ENCODE results near the gene ATP4A.

GRCh38 chr19:35543280-35544109 is 20.0 kb downstream of the ATP4A start:
- TF ChIP-seq, protein P1, sequence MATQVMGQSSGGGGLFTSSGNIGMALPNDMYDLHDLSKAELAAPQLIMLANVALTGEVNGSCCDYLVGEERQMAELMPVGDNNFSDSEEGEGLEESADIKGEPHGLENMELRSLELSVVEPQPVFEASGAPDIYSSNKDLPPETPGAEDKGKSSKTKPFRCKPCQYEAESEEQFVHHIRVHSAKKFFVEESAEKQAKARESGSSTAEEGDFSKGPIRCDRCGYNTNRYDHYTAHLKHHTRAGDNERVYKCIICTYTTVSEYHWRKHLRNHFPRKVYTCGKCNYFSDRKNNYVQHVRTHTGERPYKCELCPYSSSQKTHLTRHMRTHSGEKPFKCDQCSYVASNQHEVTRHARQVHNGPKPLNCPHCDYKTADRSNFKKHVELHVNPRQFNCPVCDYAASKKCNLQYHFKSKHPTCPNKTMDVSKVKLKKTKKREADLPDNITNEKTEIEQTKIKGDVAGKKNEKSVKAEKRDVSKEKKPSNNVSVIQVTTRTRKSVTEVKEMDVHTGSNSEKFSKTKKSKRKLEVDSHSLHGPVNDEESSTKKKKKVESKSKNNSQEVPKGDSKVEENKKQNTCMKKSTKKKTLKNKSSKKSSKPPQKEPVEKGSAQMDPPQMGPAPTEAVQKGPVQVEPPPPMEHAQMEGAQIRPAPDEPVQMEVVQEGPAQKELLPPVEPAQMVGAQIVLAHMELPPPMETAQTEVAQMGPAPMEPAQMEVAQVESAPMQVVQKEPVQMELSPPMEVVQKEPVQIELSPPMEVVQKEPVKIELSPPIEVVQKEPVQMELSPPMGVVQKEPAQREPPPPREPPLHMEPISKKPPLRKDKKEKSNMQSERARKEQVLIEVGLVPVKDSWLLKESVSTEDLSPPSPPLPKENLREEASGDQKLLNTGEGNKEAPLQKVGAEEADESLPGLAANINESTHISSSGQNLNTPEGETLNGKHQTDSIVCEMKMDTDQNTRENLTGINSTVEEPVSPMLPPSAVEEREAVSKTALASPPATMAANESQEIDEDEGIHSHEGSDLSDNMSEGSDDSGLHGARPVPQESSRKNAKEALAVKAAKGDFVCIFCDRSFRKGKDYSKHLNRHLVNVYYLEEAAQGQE (IDR thresholded peaks at IDR 0.05; ENCODE audit: borderline replicate concordance): no peak
- TF ChIP-seq, protein P1 (CRISPR knock-in tag; IDR thresholded peaks at IDR 0.05; ENCODE audit: low read depth): no peak
- no peak for TF ChIP-seq TAF1 (IDR thresholded peaks at IDR 0.05; ENCODE audit: control insufficient read depth, extremely low read depth, insufficient read depth, low read length, severe bottlenecking)
- TF ChIP-seq GATA2 (CRISPR knock-in tag; IDR thresholded peaks at IDR 0.05): no peak
- TF ChIP-seq EWSR1 (IDR thresholded peaks at IDR 0.05; ENCODE audit: borderline replicate concordance, low read depth, partially characterized antibody): no peak
- no peak for TF ChIP-seq ZBTB7A (IDR thresholded peaks at IDR 0.05; ENCODE audit: borderline replicate concordance, control insufficient read depth, low read depth, low read length)
- TF ChIP-seq SP1 (CRISPR knock-in tag; IDR thresholded peaks at IDR 0.05): no peak
- TF ChIP-seq HLTF (IDR thresholded peaks at IDR 0.05): no peak
- no peak for TF ChIP-seq ZBTB17 (CRISPR knock-in tag; IDR thresholded peaks at IDR 0.05)
- TF ChIP-seq JUN (IDR thresholded peaks at IDR 0.05; ENCODE audit: borderline replicate concordance, low read depth, low read length): no peak
- no peak for TF ChIP-seq JUN (CRISPR knock-in tag; IDR thresholded peaks at IDR 0.05; ENCODE audit: borderline replicate concordance)
- no peak for TF ChIP-seq USF2 (CRISPR knock-in tag; IDR thresholded peaks at IDR 0.05)
- TF ChIP-seq, protein P2, sequence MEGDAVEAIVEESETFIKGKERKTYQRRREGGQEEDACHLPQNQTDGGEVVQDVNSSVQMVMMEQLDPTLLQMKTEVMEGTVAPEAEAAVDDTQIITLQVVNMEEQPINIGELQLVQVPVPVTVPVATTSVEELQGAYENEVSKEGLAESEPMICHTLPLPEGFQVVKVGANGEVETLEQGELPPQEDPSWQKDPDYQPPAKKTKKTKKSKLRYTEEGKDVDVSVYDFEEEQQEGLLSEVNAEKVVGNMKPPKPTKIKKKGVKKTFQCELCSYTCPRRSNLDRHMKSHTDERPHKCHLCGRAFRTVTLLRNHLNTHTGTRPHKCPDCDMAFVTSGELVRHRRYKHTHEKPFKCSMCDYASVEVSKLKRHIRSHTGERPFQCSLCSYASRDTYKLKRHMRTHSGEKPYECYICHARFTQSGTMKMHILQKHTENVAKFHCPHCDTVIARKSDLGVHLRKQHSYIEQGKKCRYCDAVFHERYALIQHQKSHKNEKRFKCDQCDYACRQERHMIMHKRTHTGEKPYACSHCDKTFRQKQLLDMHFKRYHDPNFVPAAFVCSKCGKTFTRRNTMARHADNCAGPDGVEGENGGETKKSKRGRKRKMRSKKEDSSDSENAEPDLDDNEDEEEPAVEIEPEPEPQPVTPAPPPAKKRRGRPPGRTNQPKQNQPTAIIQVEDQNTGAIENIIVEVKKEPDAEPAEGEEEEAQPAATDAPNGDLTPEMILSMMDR (IDR thresholded peaks at IDR 0.05 in 2 of 3, conservative IDR thresholded peaks at IDR 0.05 in 1 of 3; ENCODE audit: insufficient read depth in 2 of 3, low read depth in 1 of 3, low read length in 3 of 3): no peak

Measured in K562 (cell line).